Measurements from ENCODE around the gene IGSF9B. TPM values are rescaled to one million over a fixed set of nuclear protein-coding genes. Genes with fewer than 3 reads are reported as not detected.

The IGSF9B gene
- total RNA-seq, 1 donor from 2014 or later = 13.1 TPM

GRCh38 chr11:134001596-134001995 is 44.8 kb upstream of the IGSF9B start:
- Mint-ChIP-seq H3K27me3 (ENCODE audit: low read depth, unreplicated experiment) (peaks cover 26% of the 10 kb centered on the region), H3K27ac (ENCODE audit: unreplicated experiment) (no peak overlapping the region), H3K4me3 (ENCODE audit: unreplicated experiment) (no peak overlapping the region), H3K9me3 (ENCODE audit: unreplicated experiment) (no peaks in the 10 kb centered on the region), H3K36me3 (ENCODE audit: low read depth, unreplicated experiment) (no peaks in the 10 kb centered on the region), H3K4me1 (ENCODE audit: low read depth, unreplicated experiment) (no peaks in the 10 kb centered on the region)
- Histone ChIP-seq H3K4me1 (ENCODE audit: insufficient read depth, low read length) (no peaks in the 10 kb centered on the region), H3K4me3 (ENCODE audit: insufficient read depth, low read depth, low read length) (no peak overlapping the region), H3K27me3 (ENCODE audit: insufficient read depth, low read length) (peaks cover 2% of the 10 kb centered on the region), H2AFZ (ENCODE audit: low read depth, low read length) (no peak overlapping the region), H3K79me2 (ENCODE audit: insufficient read depth, low read length) (no peaks in the 10 kb centered on the region), H3K9ac (ENCODE audit: low read length) (no peak overlapping the region), H4K20me1 (ENCODE audit: insufficient read depth, low read length) (no peaks in the 10 kb centered on the region), H3K27ac (ENCODE audit: low read depth, low read length) (no peak overlapping the region), H3K9me3 (ENCODE audit: insufficient read depth, low read depth, low read length) (no peaks in the 10 kb centered on the region), H3K36me3 (ENCODE audit: insufficient read depth, low read length) (no peaks in the 10 kb centered on the region), H3K4me2 (ENCODE audit: low read length) (no peak overlapping the region)
- TF ChIP-seq EZH2 (IDR thresholded peaks at IDR 0.05; ENCODE audit: insufficient read depth, low read length) (no peak), CTCF (IDR thresholded peaks at IDR 0.05; ENCODE audit: insufficient read depth, low read depth, low read length) (no peak)
- DNase-seq (ENCODE audit: low read depth) (no peak), FAIRE-seq (no peak)

- no peaks in the 10 kb centered on the region for H3K4me1 ChIP-seq (ENCODE audit: insufficient read depth, low read length)
- H4K20me1 ChIP-seq (ENCODE audit: insufficient read depth, low read length) = no peaks in the 10 kb centered on the region
- TF ChIP-seq EZH2 (IDR thresholded peaks at IDR 0.05; ENCODE audit: insufficient read depth, low read length) = no peak
- TF ChIP-seq CTCF (IDR thresholded peaks at IDR 0.05; ENCODE audit: insufficient read depth, low read depth, low read length) = no peak
- H3K4me3 ChIP-seq (ENCODE audit: insufficient read depth, low read depth, low read length) = no peak overlapping the region
- no peaks in the 10 kb centered on the region for H3K36me3 Mint-ChIP-seq (ENCODE audit: low read depth, unreplicated experiment)
- no peaks in the 10 kb centered on the region for H3K36me3 ChIP-seq (ENCODE audit: insufficient read depth, low read length)
- H2AFZ ChIP-seq (ENCODE audit: low read depth, low read length) = no peak overlapping the region
- H3K4me1 Mint-ChIP-seq (ENCODE audit: low read depth, unreplicated experiment) = no peaks in the 10 kb centered on the region
- H3K27me3 Mint-ChIP-seq (ENCODE audit: low read depth, unreplicated experiment) = peaks cover 30% of the 10 kb centered on the region
- FAIRE-seq (no peak), DNase-seq (ENCODE audit: low read depth) (no peak)
- H3K79me2 ChIP-seq (ENCODE audit: insufficient read depth, low read length) = no peaks in the 10 kb centered on the region
- no peak overlapping the region for H3K27ac Mint-ChIP-seq (ENCODE audit: unreplicated experiment)
- no peaks in the 10 kb centered on the region for H3K9me3 Mint-ChIP-seq (ENCODE audit: unreplicated experiment)
- no peak overlapping the region for H3K27ac ChIP-seq (ENCODE audit: low read depth, low read length)
- no peak overlapping the region for H3K4me3 Mint-ChIP-seq (ENCODE audit: unreplicated experiment)
- H3K4me2 ChIP-seq (ENCODE audit: low read length) = no peak overlapping the region
- no peak overlapping the region for H3K9ac ChIP-seq (ENCODE audit: low read length)
- no peaks in the 10 kb centered on the region for H3K9me3 ChIP-seq (ENCODE audit: insufficient read depth, low read depth, low read length)
- H3K27me3 ChIP-seq (ENCODE audit: insufficient read depth, low read length) = peaks cover 2% of the 10 kb centered on the region
These were observed 44.3 kb upstream of the IGSF9B start for GRCh38 chr11:134001088-134001487.

- FAIRE-seq = no peak
- no peak overlapping the region for H3K4me2 ChIP-seq (ENCODE audit: low read length)
- no peak overlapping the region for H3K4me3 Mint-ChIP-seq (ENCODE audit: unreplicated experiment)
- no peaks in the 10 kb centered on the region for H3K27me3 ChIP-seq (ENCODE audit: insufficient read depth, low read length)
- no peaks in the 10 kb centered on the region for H3K36me3 Mint-ChIP-seq (ENCODE audit: low read depth, unreplicated experiment)
- H3K27ac ChIP-seq (ENCODE audit: low read depth, low read length) = no peak overlapping the region
- DNase-seq (ENCODE audit: low read depth) = no peak
- peaks cover 37% of the 10 kb centered on the region for H3K27me3 Mint-ChIP-seq (ENCODE audit: low read depth, unreplicated experiment)
- no peak overlapping the region for H3K9ac ChIP-seq (ENCODE audit: low read length)
- no peak for TF ChIP-seq CTCF (IDR thresholded peaks at IDR 0.05; ENCODE audit: insufficient read depth, low read depth, low read length)
- no peak for TF ChIP-seq EZH2 (IDR thresholded peaks at IDR 0.05; ENCODE audit: insufficient read depth, low read length)
- no peaks in the 10 kb centered on the region for H3K9me3 Mint-ChIP-seq (ENCODE audit: unreplicated experiment)
- H3K27ac Mint-ChIP-seq (ENCODE audit: unreplicated experiment) = no peak overlapping the region
- H4K20me1 ChIP-seq (ENCODE audit: insufficient read depth, low read length) = no peaks in the 10 kb centered on the region
- no peaks in the 10 kb centered on the region for H3K4me1 ChIP-seq (ENCODE audit: insufficient read depth, low read length)
- H3K4me1 Mint-ChIP-seq (ENCODE audit: low read depth, unreplicated experiment) = no peaks in the 10 kb centered on the region
- H3K79me2 ChIP-seq (ENCODE audit: insufficient read depth, low read length) = no peaks in the 10 kb centered on the region
- no peak overlapping the region for H3K4me3 ChIP-seq (ENCODE audit: insufficient read depth, low read depth, low read length)
- H2AFZ ChIP-seq (ENCODE audit: low read depth, low read length) = no peak overlapping the region
- no peaks in the 10 kb centered on the region for H3K36me3 ChIP-seq (ENCODE audit: insufficient read depth, low read length)
- no peaks in the 10 kb centered on the region for H3K9me3 ChIP-seq (ENCODE audit: insufficient read depth, low read depth, low read length)
These were observed 42.6 kb upstream of the IGSF9B start for GRCh38 chr11:133999355-133999754.
